DMS53 treated with DMSO at 0.1 percent for 48 hours (cell line): ENCODE data around the gene ULK1.

Experiments used
- DNase-seq: peaks from one replicate; lab custom pipeline; 2025; ENCODE audit not compliant: unreplicated experiment; lab: John Stamatoyannopoulos, UW

Gene ULK1

GRCh38 chr12:131919051-131919347 is 24.6 kb downstream of the ULK1 start:
- DNase-seq, result no peak

- no peak for DNase-seq
These were observed 25.1 kb downstream of the ULK1 start for GRCh38 chr12:131919366-131920156.

GRCh38 chr12:131920157-131920508 is 25.7 kb downstream of the ULK1 start:
- no peak for DNase-seq

GRCh38 chr12:131920902-131921840 is 26.7 kb downstream of the ULK1 start:
- no peak for DNase-seq

- DNase-seq, result no peak
These were observed 27.7 kb downstream of the ULK1 start for GRCh38 chr12:131921866-131922769.

GRCh38 chr12:131922772-131923171 is 28.4 kb downstream of the ULK1 start:
- DNase-seq, result no peak

- no peak for DNase-seq
These were observed 28.8 kb downstream of the ULK1 start for GRCh38 chr12:131923260-131923659.

GRCh38 chr12:131927110-131928079 is 33.0 kb downstream of the ULK1 start:
- DNase-seq, result no peak

GRCh38 chr12:131928080-131928710 is 33.8 kb downstream of the ULK1 start:
- DNase-seq, result no peak

- DNase-seq, result peak; percentile 87
These were observed 34.5 kb downstream of the ULK1 start, which contains the start of gene PUS1 for GRCh38 chr12:131928711-131929580. Gene PUS1, plus strand, starts transcription at chr12:131929276. Its CDS starts 447 bp downstream, at chr12:131929723.

GRCh38 chr12:131929581-131930456 is 35.4 kb downstream of the ULK1 start:
- DNase-seq, result no peak

GRCh38 chr12:131930510-131930909 is 36.1 kb downstream of the ULK1 start:
- no peak for DNase-seq

- DNase-seq, result no peak
These were observed 39.0 kb downstream of the ULK1 start for GRCh38 chr12:131933387-131933786.

- no peak for DNase-seq
These were observed 40.1 kb downstream of the ULK1 start for GRCh38 chr12:131934535-131934934.

- no peak for DNase-seq
These were observed 43.7 kb downstream of the ULK1 start for GRCh38 chr12:131938082-131938481.

GRCh38 chr12:131939007-131939406 is 44.6 kb downstream of the ULK1 start:
- no peak for DNase-seq

- DNase-seq, result no peak
These were observed 45.7 kb downstream of the ULK1 start for GRCh38 chr12:131940141-131940547.
